Esophagus mucosa (tissue), 1 donor: ENCODE results near the gene ADGRL1. TPM values are rescaled to one million over a fixed set of nuclear protein-coding genes. Genes with fewer than 3 reads are reported as not detected.

ENCODE experiments used
- ATAC-seq: fragments of 200-7000 bp; cut with Tn5 transposase; one replicate; pipeline ENCODE4 v1.9.1; 2020
- total RNA-seq: library from RNA; stranded (reverse); gene quantifications from one replicate; pipeline ENCODE4 v1.2.4, GENCODE V29; 2023
- donor health status: DM: yes; HTN: yes; CAD: no.

ADGRL1 gene
- total RNA-seq, 1 donor from 2014 or later = 5.5 TPM

GRCh38 chr19:14112051-14112808, 93.7 kb downstream of the ADGRL1 start:
- ATAC-seq = no peak

GRCh38 chr19:14111486-14111885, 94.5 kb downstream of the ADGRL1 start:
- ATAC-seq = no peak

GRCh38 chr19:14110650-14111049, 95.3 kb downstream of the ADGRL1 start:
- ATAC-seq = no peak

- ATAC-seq = peak; percentile 49
Measured at GRCh38 chr19:14107581-14108461, 98.1 kb downstream of the ADGRL1 start.

- no peak for ATAC-seq
Measured at GRCh38 chr19:14106840-14107239, 99.1 kb downstream of the ADGRL1 start.

- no peak for ATAC-seq
Measured at GRCh38 chr19:14105680-14106079, 100.3 kb downstream of the ADGRL1 start.

- peak; percentile 21 for ATAC-seq
Measured at GRCh38 chr19:14103310-14103709, 102.7 kb downstream of the ADGRL1 start.

GRCh38 chr19:14102756-14103155, 103.2 kb downstream of the ADGRL1 start:
- ATAC-seq = no peak

GRCh38 chr19:14102102-14102696, 103.8 kb downstream of the ADGRL1 start:
- ATAC-seq = peak; percentile 76

- no peak for ATAC-seq
Measured at GRCh38 chr19:14101003-14101545, 104.9 kb downstream of the ADGRL1 start.

Other genes starting within 250 kb of the ADGRL1 start
- 8.3 TPM for gene RFX1, start 199.8 kb downstream of the ADGRL1 start, total RNA-seq
- not detected for gene RLN3, start 178.0 kb downstream of the ADGRL1 start, total RNA-seq
- 1.2 TPM for gene IL27RA, start 174.4 kb downstream of the ADGRL1 start, total RNA-seq
- 0.08 TPM for gene PALM3, start 144.1 kb downstream of the ADGRL1 start, total RNA-seq
- 3.4 TPM for gene MISP3, start 133.4 kb downstream of the ADGRL1 start, total RNA-seq
- 0.12 TPM for gene C19orf67, start 120.4 kb downstream of the ADGRL1 start, total RNA-seq
- 24.8 TPM for gene SAMD1, start 115.4 kb downstream of the ADGRL1 start, total RNA-seq
- 45.2 TPM for gene PRKACA, start 88.4 kb downstream of the ADGRL1 start, total RNA-seq
- 13.9 TPM for gene ASF1B, start 69.6 kb downstream of the ADGRL1 start, total RNA-seq
- 4.8 TPM for gene ADGRE5, start 175.3 kb upstream of the ADGRL1 start, total RNA-seq
- 59.6 TPM for gene DDX39A, start 213.2 kb upstream of the ADGRL1 start, total RNA-seq
- 10.5 TPM for gene PKN1, start 227.1 kb upstream of the ADGRL1 start, total RNA-seq